NCI-H226 (cell line): ENCODE measurements around the gene GSTM4.
A peak's percentile ranks its signal among the peaks of the same experiment; 100 is the strongest.

Experiments
- DNase-seq: peaks from one replicate; pipeline ENCODE4 v3.0.0-alpha.2; 2015

The GSTM4 gene

DNA sequence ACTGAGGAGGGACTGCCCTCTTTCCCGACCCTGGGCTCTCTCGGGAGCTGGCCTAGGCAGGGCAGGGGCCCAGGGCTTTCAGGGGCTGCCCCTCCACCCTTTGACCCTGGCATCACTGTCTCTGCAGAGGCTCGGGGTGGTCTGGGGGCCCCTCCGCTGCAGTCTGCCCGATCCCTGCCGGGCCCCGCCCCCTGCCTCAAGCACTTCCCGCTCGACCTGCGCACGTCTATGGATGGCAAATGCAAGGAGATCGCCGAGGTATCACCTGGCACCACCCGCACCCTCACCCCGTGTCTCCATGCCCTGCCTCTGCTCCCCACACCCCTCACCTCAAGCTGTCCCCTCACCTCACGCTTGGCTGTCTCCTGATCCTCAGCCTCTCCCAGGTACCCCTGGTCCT, 30.7 kb upstream of the GSTM4 start:
- no peak for DNase-seq

DNA sequence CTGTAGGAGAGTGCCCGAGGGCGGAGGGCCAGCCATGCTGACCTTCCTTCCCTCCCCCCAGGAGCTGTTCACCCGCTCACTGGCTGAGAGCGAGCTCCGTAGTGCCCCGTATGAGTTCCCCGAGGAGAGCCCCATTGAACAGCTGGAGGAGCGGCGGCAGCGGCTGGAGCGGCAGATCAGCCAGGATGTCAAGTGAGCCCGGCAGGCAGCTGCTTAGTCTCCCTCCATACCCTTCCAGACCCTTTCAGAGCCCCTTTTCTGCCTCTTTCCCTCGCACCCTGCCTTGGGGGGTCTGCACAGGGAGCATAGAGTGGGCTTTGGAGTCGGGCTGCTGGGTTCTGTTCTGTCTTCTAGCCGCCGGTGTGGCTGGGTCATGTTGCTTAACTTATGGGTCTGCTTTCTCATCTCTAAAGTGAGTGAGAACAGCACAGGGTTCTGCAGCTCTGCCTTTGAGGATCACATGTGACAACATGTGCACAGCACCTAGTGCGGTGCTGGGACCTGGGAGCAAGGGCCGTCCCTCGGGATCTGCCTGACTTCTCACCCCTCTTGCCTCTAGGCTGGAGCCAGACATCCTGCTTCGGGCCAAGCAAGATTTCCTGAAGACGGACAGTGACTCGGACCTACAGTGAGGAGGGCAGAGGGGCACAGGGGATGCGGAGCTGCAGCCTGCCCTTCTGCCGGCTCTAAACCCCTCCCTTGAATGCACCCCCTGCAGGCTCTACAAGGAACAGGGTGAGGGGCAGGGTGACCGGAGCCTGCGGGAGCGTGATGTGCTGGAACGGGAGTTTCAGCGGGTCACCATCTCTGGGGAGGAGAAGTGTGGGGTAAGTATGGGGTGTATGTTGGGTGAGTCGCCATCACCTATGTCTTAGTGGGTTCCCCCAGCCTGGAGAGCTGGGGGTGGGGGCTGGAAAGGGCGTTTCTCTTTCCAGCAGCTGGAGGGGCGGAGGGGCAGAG, 30.0 kb upstream of the GSTM4 start:
- DNase-seq, result no peak

DNA sequence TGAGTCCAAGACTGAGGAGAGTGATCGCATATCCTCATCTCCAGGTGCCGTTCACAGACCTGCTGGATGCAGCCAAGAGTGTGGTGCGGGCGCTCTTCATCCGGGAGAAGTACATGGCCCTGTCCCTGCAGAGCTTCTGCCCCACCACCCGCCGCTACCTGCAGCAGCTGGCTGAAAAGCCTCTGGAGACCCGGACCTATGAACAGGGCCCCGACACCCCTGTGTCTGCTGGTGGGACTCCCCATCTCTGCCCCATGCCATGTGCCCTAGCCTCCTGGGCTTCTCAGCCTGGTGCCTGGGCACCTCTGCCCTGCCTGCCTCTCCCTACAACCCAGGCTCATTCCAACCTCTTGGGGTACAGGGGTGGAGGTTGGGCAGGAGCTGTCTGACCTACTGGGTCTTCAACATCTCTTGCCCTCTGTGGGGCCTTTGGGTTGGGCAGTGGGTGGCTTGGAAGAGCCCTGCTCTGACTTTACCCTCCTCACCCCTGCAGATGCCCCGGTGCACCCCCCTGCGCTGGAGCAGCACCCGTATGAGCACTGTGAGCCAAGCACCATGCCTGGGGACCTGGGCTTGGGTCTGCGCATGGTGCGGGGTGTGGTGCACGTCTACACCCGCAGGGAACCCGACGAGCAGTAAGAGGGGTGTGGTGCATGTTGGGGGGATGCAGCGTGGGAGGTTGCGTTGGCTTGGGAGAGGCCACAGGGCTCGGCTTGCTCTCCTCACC, 29.1 kb upstream of the GSTM4 start:
- no peak for DNase-seq

DNA sequence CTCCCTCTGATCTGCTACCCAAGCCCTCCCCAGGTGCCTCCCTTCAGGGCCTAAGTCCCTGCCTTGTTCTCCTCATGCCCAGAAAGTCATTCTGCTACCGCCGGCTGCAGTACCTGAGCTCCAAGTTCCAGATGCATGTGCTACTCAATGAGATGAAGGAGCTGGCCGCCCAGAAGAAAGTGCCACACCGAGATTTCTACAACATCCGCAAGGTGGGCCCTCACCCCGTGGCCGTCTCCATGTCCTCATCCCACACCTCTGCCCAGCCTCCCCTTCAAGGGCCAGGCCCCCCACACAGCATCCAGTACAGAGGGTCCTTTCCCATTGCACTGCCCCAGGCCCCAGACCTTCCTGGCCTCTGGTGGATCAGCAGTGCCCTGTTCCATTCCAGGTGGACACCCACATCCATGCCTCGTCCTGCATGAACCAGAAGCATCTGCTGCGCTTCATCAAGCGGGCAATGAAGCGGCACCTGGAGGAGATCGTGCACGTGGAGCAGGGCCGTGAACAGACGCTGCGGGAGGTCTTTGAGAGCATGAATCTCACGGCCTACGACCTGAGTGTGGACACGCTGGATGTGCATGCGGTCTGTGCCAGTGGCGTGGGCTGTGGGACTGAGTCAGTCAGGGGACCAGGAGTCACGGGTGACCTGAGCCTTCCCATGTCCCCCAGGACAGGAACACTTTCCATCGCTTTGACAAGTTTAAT, 28.1 kb upstream of the GSTM4 start:
- no peak for DNase-seq

DNA sequence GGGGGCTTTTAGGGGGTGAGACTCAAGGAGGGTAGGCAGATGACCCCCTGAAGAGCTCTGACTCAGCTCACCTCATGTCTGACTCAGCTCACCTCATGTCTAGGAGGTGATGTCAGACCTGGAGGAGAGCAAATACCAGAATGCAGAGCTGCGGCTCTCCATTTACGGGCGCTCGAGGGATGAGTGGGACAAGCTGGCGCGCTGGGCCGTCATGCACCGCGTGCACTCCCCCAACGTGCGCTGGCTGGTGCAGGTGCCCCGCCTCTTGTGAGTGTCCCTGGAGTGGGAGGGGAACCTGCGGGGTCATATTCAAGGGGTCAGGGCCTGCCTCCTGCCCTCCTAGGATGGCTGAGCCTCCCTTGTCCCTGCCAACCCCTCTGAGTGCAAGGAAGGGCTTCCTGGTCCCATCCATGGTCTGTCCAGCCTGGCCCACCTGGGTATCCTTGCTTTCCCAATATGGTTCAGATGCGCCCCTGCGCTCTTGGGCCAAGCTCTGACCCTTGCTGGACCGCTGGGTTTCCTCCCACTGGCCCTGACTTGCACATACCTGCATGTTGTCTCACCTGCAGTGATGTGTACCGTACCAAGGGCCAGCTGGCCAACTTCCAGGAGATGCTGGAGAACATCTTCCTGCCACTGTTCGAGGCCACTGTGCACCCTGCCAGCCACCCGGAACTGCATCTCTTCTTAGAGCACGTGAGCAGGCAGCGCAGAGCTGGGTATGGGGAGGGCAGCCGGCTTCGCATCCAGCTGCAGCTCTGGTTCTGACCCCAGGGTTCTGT, 27.2 kb upstream of the GSTM4 start:
- DNase-seq, result peak; percentile 95

DNA sequence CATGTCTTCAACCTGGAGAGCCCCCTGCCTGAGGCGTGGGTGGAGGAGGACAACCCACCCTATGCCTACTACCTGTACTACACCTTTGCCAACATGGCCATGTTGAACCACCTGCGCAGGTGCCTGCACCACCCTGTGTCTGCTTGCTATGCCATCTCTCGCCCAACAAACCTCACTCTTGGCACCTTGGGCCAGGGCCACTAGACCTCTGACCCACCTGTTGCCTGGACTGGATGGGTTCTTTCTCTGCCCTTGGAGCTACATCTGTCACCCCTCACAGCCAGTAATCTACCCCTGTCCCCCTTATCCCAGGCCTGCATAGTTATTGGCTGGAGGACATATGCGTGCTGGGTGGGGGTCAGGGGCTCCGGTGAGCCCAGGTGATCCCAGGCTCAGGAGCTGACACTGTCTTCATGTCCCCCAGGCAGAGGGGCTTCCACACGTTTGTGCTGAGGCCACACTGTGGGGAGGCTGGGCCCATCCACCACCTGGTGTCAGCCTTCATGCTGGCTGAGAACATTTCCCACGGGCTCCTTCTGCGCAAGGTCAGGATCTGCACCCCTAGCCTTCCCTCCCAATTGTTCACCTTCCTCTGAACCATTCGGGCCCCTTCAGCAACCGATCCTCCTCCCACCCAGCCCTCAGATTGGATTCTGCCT, 26.4 kb upstream of the GSTM4 start:
- DNase-seq, result no peak

DNA sequence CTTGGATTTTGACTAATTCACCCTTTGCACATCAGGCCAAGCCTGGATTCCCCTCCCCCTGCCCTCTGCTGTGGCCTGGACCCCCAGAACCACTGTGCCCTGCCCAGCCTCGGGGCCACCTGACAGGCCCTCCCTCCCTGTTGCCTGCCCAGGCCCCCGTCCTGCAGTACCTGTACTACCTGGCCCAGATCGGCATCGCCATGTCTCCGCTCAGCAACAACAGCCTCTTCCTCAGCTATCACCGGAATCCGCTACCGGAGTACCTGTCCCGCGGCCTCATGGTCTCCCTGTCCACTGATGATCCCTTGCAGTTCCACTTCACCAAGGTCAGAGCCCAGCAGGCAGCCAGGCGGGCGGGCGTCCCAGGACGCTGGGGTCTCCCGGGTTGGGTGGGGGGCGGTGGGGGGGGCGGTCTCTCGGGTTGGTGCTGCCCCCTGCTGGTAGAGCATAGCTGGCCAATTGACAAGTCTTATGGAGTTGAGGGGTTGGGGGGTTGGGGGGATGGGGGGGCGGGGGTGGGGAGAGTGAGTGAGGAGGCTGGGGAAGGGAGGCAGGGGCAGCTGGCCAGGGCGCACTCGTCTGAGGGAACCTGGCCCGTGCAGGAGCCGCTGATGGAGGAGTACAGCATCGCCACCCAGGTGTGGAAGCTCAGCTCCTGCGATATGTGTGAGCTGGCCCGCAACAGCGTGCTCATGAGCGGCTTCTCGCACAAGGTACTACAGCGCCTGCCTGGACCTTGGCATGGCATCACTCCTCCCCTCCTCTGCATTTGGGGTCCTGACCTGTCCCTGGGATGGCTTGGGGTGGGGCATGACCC, 25.6 kb upstream of the GSTM4 start:
- DNase-seq, result no peak

DNA sequence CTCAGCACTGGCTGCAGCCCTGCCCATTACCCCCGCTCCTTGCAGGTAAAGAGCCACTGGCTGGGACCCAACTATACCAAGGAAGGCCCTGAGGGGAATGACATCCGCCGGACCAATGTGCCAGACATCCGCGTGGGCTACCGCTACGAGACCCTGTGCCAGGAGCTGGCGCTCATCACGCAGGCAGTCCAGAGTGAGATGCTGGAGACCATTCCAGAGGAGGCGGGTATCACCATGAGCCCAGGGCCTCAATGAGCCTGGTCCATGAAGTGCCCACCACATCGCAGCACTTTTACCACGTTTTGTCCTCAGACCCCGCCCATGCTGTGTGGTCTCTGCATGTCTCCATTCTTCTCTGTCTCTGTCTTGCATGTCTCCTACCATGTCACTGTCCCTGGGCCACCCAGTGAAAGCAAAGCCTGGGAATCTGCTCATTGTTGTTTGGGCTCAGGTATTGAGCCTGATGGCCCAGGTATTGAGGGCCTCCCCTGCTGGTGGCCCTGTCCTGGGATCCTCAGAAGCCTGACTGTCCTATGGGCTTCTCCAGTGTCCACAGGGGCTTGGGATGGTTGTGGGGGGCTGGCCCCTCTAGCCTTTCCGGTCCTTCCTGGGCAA, 24.9 kb upstream of the GSTM4 start:
- DNase-seq, result no peak

DNA sequence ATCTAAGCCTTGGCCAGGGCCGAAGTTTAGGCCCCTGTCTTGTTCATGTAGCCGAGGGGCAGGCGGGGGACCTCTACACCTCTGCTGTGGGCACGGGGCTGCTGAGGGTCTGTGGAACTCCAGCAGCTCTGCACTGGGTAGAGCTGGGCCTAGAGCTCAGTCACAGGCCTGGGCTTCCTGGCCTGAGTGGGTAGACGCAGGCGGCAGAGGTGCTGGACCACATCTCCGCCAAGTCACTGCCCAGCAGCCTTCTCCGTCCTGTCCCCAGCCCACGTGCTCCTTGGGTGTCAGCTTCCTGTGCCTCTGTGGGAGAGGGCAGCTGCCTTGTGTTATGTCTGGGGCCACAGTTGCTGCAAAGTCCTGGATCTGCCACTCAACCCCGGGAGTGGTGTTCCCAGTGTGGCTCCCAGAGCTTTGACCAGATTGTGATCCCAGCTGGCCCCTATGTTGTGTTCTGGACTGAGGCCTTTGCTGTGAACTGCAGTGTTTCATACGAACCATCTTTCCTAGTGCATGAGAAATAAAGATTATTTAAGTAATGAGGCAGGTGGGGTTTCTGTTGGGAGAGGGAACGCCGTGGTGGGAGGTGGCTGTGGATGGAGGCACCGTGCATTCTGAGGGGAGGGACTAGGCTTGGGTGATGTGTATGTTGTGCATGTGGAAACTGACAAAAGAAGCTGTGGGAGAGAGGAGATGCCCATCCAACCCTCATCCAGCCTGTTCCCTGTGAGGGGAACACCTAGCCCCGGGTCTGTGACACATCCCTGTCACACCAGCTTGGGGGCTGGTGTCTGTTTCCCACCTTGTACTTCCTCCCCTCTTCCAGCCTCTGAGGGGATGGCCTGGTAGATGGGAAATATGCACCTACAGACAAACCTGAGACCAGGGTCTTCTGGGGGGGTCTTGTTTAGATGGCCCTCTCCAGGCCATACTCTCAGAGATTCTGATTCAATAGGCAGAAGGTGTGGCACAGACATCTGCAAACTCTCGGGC, 24.1 kb upstream of the GSTM4 start:
- DNase-seq, result no peak

DNA sequence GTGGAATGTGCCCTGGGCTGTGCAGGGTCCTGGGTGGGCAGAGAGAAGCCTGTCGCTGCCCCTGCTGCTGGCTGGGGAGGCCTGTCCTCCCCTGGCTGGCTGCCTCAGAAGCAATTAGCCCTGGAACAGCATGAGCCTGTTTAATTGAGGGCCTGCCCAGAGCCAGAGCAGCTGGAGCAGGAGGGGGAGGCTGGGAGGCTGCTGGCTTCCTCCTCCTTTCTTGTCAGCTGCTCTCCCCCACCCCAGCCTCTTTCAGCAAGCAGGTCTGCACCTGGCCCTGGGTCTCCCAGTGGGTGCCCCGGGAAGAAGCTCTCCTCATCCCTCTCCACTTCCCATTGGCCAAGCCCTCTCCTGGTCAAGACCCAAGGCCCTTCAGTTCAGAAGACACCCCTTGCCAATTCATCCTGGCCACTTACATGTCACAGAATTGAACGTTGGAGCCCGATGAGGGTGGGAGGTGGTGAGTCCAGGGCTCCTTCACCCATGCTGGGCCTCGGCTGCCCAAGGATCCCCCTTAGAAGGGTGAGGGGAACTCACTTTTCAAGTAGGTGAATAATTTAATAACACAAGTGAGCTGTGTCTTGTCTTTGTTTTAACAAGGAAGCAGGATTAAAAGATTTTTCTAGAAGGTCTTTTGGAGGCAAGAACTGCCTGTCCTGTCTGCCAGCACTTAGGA, 23.1 kb upstream of the GSTM4 start:
- DNase-seq, result no peak

DNA sequence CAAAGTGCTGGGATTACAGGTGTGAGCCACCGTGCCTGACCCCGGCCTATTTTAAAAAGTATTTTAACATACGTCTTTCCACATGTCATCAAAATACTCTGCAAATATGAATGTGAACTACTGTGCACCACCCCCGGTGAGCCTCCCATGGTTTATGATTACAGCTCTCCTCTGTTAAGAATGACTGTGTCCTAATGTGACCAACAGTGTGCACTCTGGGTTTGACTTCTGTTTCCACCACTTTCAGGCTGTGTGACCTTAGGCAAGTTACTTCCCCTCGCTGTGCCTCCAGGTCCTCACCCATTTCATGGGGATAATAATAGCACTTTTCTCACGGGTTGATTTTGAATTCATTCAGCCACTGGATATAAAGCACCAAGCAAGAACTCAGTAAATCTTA, 21.6 kb upstream of the GSTM4 start:
- no peak for DNase-seq

DNA sequence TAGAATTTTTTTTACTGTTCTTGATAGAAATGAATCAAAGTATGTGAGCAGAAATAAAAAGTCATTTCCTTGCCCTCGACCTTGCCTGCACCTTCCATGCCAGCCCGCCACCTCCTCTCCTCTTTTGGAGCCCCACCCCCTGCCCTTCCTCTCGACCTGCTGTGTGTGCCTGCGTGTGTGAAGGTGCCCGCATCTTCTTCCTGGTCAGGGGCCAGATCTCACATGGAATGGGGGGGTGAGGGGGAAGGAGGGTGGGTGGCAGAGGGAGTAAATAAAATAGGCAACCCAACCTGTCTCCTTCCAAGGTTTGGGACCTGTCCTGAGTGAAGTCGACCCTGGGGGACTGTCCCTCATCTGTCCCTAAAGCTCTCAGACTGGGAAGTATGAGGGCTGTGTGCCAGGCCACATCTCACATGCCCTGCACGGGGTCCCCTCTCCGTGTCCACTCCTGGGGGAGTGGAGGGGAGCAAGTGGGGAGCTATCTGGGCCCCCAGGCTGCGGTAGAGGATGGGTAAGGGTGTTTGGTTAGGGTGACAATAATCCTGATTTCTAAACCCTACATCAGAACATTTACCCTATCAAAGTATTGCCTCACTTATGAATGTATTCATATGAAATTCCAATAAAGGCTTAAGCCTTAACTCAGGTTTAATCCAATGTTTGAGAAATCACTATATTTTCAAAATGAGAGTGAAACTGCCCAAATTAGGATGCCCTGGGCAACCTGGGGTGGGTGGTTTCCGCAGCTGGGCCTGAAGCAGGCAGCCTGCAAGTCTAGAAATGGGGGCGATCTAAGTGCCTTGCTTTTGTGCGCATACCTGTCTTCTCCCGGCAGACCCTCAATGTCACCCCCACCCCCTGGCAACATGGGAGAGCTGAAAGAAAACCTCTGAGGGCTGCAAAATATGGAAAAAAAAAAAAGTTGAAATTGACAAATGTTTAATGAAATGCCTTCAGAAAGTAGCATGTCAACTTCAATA, 20.8 kb upstream of the GSTM4 start:
- no peak for DNase-seq

DNA sequence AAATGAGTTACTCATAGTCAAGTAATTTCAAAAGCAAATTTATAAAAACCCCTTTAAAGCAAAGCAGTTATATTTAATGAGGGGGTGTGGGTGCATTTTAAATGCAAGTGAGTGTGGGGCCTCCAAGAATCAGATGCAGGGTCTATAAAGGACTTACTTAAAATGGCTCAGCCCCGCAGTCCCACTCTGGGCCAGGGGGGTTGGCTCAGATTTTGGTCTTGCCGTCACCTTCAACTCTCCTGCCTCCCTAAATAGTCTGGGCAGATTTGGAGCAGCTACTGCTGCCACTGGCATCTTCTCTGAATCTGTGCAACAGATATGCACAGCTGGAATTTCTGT, 20.1 kb upstream of the GSTM4 start:
- no peak for DNase-seq

DNA sequence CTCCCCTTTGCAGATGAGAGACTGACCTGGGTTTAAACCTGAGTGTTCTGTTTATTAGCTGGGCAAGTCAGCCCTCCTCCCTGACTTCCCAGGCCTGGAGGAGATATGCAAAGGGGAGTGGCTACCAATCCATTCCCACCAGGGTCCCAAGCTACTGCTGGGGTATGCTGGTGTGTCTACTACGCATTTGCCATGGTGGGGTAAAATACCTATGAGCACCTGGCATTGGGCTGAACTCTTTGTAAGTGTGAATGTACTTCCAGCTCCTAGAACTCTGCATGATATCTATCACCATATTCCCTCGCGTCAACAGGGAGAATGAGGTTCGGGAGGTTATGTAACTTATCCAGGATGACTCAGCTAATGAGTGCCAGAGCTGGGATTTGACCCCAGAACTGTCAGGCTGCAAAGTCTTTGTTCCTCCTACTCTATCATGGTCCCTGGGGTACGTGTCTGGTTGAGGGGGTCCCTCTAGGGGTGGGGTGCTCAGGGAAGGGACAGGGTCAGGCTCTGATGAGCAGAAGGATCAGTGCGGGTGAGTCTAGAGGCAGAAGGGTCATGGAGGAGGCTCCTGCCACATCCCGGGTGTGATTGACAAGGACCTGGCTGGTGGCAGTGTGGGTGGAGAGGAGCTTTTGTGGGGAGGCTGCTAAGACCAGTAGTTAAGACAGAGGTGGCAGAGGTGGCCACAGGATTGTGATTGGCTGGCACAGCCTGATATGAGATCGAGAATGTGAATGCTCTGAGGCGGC, 19.5 kb upstream of the GSTM4 start:
- peak; percentile 78 for DNase-seq

DNA sequence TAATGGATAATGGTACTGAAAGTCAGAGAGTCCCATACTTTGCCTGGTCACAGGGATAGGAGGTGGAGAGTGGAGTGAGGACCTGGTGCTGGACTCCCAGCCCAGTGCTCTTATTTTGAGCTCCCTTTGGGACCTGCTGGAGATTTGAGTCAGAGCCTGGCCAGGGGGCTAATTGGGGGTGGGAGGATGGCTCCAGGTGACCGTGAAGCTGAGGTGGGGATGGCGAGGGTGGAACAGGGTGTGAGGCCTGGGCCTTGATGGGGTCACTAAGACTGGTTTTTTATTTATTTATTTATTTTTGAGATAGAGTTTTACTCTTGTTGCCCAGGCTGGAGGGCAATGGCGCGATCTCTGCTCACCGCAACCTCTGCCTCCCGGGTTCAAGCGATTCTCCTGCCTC, 18.5 kb upstream of the GSTM4 start:
- DNase-seq, result no peak

DNA sequence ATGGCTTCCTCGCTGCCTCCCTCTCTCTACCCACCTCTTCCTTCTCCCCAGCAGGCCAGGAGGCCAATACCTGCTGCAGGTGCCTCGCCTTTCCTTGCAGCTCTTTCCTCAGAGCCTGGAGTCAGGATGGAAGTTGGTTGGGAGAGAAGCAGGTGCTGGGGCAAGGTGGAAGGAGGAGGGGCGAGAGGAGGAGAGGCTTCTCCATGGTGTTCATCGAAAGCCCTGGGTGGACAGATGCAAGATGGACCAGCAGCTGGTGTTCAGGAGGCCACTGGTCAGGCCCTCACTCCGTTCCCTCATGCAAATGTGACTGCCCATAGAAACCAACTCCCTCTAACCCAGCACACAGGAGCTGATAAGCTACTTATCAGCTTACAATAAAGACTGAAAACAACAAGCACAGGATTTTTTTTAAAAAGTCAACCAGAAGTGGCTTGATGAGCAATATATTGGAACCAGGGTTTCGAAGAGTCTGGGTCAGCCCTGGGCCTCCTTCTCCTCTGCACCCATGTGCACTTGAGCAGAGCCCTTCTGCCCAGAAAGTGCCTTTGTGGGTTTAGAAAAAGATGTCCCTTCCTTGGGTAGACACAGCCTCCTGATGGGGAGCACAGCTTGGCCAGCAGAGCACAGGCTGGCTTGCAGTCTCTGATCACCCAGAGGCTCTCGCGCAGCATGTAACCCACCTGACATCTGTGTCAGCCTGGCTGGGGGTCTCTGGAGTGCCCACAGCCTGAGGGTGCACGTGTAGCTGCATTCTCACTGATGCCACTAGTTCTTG, 16.6 kb upstream of the GSTM4 start:
- DNase-seq, result no peak
